Right renal pelvis (tissue), 4 donors: ENCODE results near the gene FHIP1B. TPM values are rescaled to one million over a fixed set of nuclear protein-coding genes. Genes with fewer than 3 reads are reported as not detected.

Experiments
- DNase-seq, 4 donors: peaks; one replicate each; pipeline ENCODE4 v3.0.0-alpha.2; 2013; ENCODE audit warnings: low read depth in 4 of 4, low spot score in 3 of 4, missing footprints in 1 of 4
- polyA plus RNA-seq, 4 donors: library from polyadenylated mRNA; unstranded; fragments of 120-200 nt; gene quantifications; one replicate each; pipeline ENCODE4 v1.2.1, GENCODE V29; 2013; ENCODE audit not compliant: insufficient read length in 4 of 4

FHIP1B gene
- polyA plus RNA-seq, 4 donors = 47.6 to 53.7 (median 51.2) TPM

- no peak for DNase-seq
Observed at GRCh38 chr11:6203327-6203726, 31.1 kb downstream of the FHIP1B start.

GRCh38 chr11:6202041-6202440 is 32.4 kb downstream of the FHIP1B start:
- DNase-seq = no peak

- DNase-seq = no peak
Observed at GRCh38 chr11:6201481-6201880, 33.0 kb downstream of the FHIP1B start.

GRCh38 chr11:6200975-6201374 is 33.5 kb downstream of the FHIP1B start:
- no peak for DNase-seq

- DNase-seq = no peak
Observed at GRCh38 chr11:6199174-6199810, 35.1 kb downstream of the FHIP1B start, which contains the start of gene OR52W1. TSS of gene OR52W1 (plus strand) at chr11:6199224. CDS start at chr11:6199224, 0 bp downstream.

- no peak for DNase-seq
Observed at GRCh38 chr11:6197466-6198200, 36.8 kb downstream of the FHIP1B start.

GRCh38 chr11:6196396-6196795 is 38.0 kb downstream of the FHIP1B start:
- no peak for DNase-seq

- DNase-seq = no peak
Observed at GRCh38 chr11:6194065-6194581, 40.3 kb downstream of the FHIP1B start.

- no peak for DNase-seq
Observed at GRCh38 chr11:6191742-6192141, 42.7 kb downstream of the FHIP1B start.

GRCh38 chr11:6175440-6175839 is 59.0 kb downstream of the FHIP1B start:
- DNase-seq = no peak

GRCh38 chr11:6170226-6170625 is 64.2 kb downstream of the FHIP1B start, which contains the start of gene OR52B2:
TSS of gene OR52B2 (minus strand) at chr11:6170326. CDS start at chr11:6170326, 0 bp downstream.
- no peak for DNase-seq

Other genes starting within 250 kb of the FHIP1B start
- gene OR52L1, start 247.7 kb downstream of the FHIP1B start, polyA plus RNA-seq = not detected
- gene OR56A4, start 227.7 kb downstream of the FHIP1B start, polyA plus RNA-seq = under 1 TPM in 2 of 4 donors, not detected in 2; 0.01 to 0.06 TPM
- under 1 TPM in 1 of 4 donors, not detected in 3; under 0.01 TPM for gene OR56A1, start 203.9 kb downstream of the FHIP1B start, polyA plus RNA-seq
- under 1 TPM; 0.14 to 0.32 (median 0.22) TPM for gene OR56B4, start 127.0 kb downstream of the FHIP1B start, polyA plus RNA-seq
- gene OR52B2, start 64.3 kb downstream of the FHIP1B start, polyA plus RNA-seq = not detected
- under 1 TPM in 1 of 4 donors, not detected in 3; 0.10 TPM for gene OR52W1, start 35.4 kb downstream of the FHIP1B start, polyA plus RNA-seq
- gene C11orf42, start 29.1 kb downstream of the FHIP1B start, polyA plus RNA-seq = 1 to 10 TPM in 1 of 4 donors, under 1 TPM in 3; 0.70 to 1.2 (median 0.84) TPM
- gene CNGA4, start 4.5 kb upstream of the FHIP1B start, polyA plus RNA-seq = under 1 TPM; 0.23 to 0.32 (median 0.28) TPM
- under 1 TPM; 0.51 to 0.96 (median 0.69) TPM for gene CCKBR, start 25.2 kb upstream of the FHIP1B start, polyA plus RNA-seq
- gene CAVIN3, start 85.9 kb upstream of the FHIP1B start, polyA plus RNA-seq = 10 to 100 TPM; 14.3 to 26.3 (median 16.0) TPM
- 10 to 100 TPM; 33.0 to 38.7 (median 34.7) TPM for gene SMPD1, start 155.8 kb upstream of the FHIP1B start, polyA plus RNA-seq
- gene APBB1, start 184.5 kb upstream of the FHIP1B start, polyA plus RNA-seq = 10 to 100 TPM; 52.2 to 64.6 (median 54.0) TPM
- gene HPX, start 206.4 kb upstream of the FHIP1B start, polyA plus RNA-seq = 1 to 10 TPM; 2.2 to 4.2 (median 2.7) TPM
- gene TRIM3, start 239.3 kb upstream of the FHIP1B start, polyA plus RNA-seq = 10 to 100 TPM; 18.6 to 22.5 (median 20.0) TPM
- gene ARFIP2, start 246.7 kb upstream of the FHIP1B start, polyA plus RNA-seq = 10 to 100 TPM; 63.9 to 71.0 (median 68.1) TPM
- gene TIMM10B, start 246.9 kb upstream of the FHIP1B start, polyA plus RNA-seq = 10 to 100 TPM; 39.0 to 43.1 (median 41.2) TPM